Aorta (tissue), 5 donors: Measurements from ENCODE around the gene NFATC1. TPM values are rescaled to one million over a fixed set of nuclear protein-coding genes. Genes with fewer than 3 reads are reported as not detected.
"Not testable (repeated sequence)": the region's sequence is repeated elsewhere in the genome, so short reads cannot be mapped to it uniquely, and the experiment has no call there.

Experiments used
- ATAC-seq: fragments of 200-7000 bp; cut with Tn5 transposase; one replicate; pipeline ENCODE4 v1.9.1; 2022; ENCODE audit warnings: moderate library complexity; ENCODE audit not compliant: low FRiP score
- DNase-seq, 2 donors: peaks; one replicate each; pipeline ENCODE4 v3.0.0-alpha.2; 2020
- H3K27ac ChIP-seq, 2 donors: one replicate each; pipeline ENCODE4 v1.5.1; 2013; ENCODE audit warnings: low read length in 2 of 2, mild to moderate bottlenecking in 2 of 2, moderate library complexity in 2 of 2, control low read depth in 1 of 2, inconsistent platforms in 1 of 2, low read depth in 1 of 2
- H3K27me3 ChIP-seq, 2 donors: one replicate each; pipeline ENCODE4 v1.6.1; 2013; ENCODE audit warnings: control low read depth in 1 of 2, low read length in 1 of 2, mild to moderate bottlenecking in 1 of 2, moderate library complexity in 1 of 2; ENCODE audit not compliant: insufficient read depth in 2 of 2, control insufficient read depth in 1 of 2
- H3K36me3 ChIP-seq, 2 donors: one replicate each; pipeline ENCODE4 v1.6.1; 2013; ENCODE audit warnings: control low read depth in 1 of 2, low read length in 1 of 2, mild to moderate bottlenecking in 1 of 2; ENCODE audit not compliant: insufficient read depth in 2 of 2, control insufficient read depth in 1 of 2
- H3K4me1 ChIP-seq, 2 donors: one replicate each; pipeline ENCODE4 v1.6.1; 2013; ENCODE audit warnings: low read length in 2 of 2, control low read depth in 1 of 2, mild to moderate bottlenecking in 1 of 2, moderate library complexity in 1 of 2; ENCODE audit not compliant: insufficient read depth in 2 of 2, control insufficient read depth in 1 of 2
- H3K4me3 ChIP-seq, 2 donors: one replicate each; pipeline ENCODE4 v1.5.1; 2013; ENCODE audit warnings: low read length in 2 of 2, control low read depth in 1 of 2, mild to moderate bottlenecking in 1 of 2
- H3K9me3 ChIP-seq: one replicate; pipeline ENCODE4 v1.6.1; 2013; ENCODE audit warnings: mild to moderate bottlenecking, low read length; ENCODE audit not compliant: control insufficient read depth
- WGBS, 2 donors: extraction: QIAGEN DNeasy Blood & Tissue Kit; methylation state at CpG; one replicate each; pipeline ENCODE4 v1.1.7; 2013; 5-methylcytosine and 5-hydroxymethylcytosine counted together
- intact Hi-C, 2 donors: fragments of 100-400 bp; cut with DNase I; formaldehyde crosslinking; loops; one replicate each; pipeline versions ENCODE4 v1.14.2 to v1.15.0; 2022
- polyA plus RNA-seq, 2 donors: library from polyadenylated mRNA; stranded (reverse); fragments of 200-250 nt; gene quantifications; one replicate each; pipeline ENCODE4 v1.2.3, GENCODE V29; 2013
- total RNA-seq, 2 donors: library from RNA; stranded (reverse); fragmentation: NEBNext Ultra II Directional; extraction: Animal tissue kit (Norgen Biotek cat#: 25700); gene quantifications; one replicate each; pipeline ENCODE4 v1.2.1, GENCODE V29; 2021
- donor health status: healthy with polysubstance abuse.
- donor health status: Bipolar disorder and iron deficiency.
- donor health status: DM: no; HTN: no; CAD: no.
- donor health status: DM: no; HTN: no; CAD: no.
- donor health status: DM: yes; HTN: yes; CAD: no.

Gene NFATC1
- total and polyA plus RNA-seq, 4 donors = 2.0 to 39.2 (median 22.2) TPM

GRCh38 chr18:79372461-79372860 lies 23.3 kb upstream of the NFATC1 start:
- ATAC-seq = no peak
- no peak overlapping the region for H3K4me3 ChIP-seq
- no peaks in the 10 kb centered on the region for H3K9me3 ChIP-seq
- no peaks in the 10 kb centered on the region for H3K27me3 ChIP-seq
- H3K27ac ChIP-seq = no peak overlapping the region
- intact Hi-C loops = loop anchor here in 1 of 2 donors (10.0 kb wide), 1 partner anchor 582 kb away; the partner anchor contains the start of gene SLC66A2
- no peaks in the 10 kb centered on the region for H3K4me1 ChIP-seq
- WGBS, 2 donors = 86 to 93% methylated on average over 10 of the region's 10 CpGs
- H3K36me3 ChIP-seq = peaks cover 0 to 3% of the 10 kb centered on the region in 2 donors
- no peak for DNase-seq

- peaks cover 0 to 3% of the 10 kb centered on the region in 2 donors for H3K36me3 ChIP-seq
- ATAC-seq (no peak), DNase-seq (no peak)
- H3K4me1 ChIP-seq = no peaks in the 10 kb centered on the region
- H3K9me3 ChIP-seq = no peaks in the 10 kb centered on the region
- no peak overlapping the region for H3K27ac ChIP-seq
- no peak overlapping the region for H3K4me3 ChIP-seq
- intact Hi-C loops = loop anchor here in 1 of 2 donors (10.0 kb wide), 1 partner anchor 582 kb away; the partner anchor contains the start of gene SLC66A2
- no peaks in the 10 kb centered on the region for H3K27me3 ChIP-seq
- 97 to 99% methylated on average over 2 of the region's 2 CpGs for WGBS, 2 donors
Observed at GRCh38 chr18:79372991-79373390, 22.7 kb upstream of the NFATC1 start.

GRCh38 chr18:79373736-79374135 lies 22.0 kb upstream of the NFATC1 start:
- H3K36me3 ChIP-seq = peaks cover 0 to 3% of the 10 kb centered on the region in 2 donors
- ATAC-seq (no peak), DNase-seq (no peak)
- 93 to 94% methylated on average over 17 of the region's 17 CpGs for WGBS, 2 donors
- no peak overlapping the region for H3K27ac ChIP-seq
- no peaks in the 10 kb centered on the region for H3K4me1 ChIP-seq
- no peaks in the 10 kb centered on the region for H3K27me3 ChIP-seq
- intact Hi-C loops = loop anchor here in 1 of 2 donors (10.0 kb wide), 1 partner anchor 581 kb away; the partner anchor contains the start of gene SLC66A2
- no peaks in the 10 kb centered on the region for H3K9me3 ChIP-seq
- no peak overlapping the region for H3K4me3 ChIP-seq

- no peaks in the 10 kb centered on the region for H3K27me3 ChIP-seq
- intact Hi-C loops = loop anchor here in 1 of 2 donors (10.0 kb wide), 1 partner anchor 580 kb away; the partner anchor contains the start of gene SLC66A2
- 88 to 92% methylated on average over 21 to 25 of the region's 32 CpGs for WGBS, 2 donors
- H3K27ac ChIP-seq = no peak overlapping the region
- no peaks in the 10 kb centered on the region for H3K9me3 ChIP-seq
- peaks cover 0 to 3% of the 10 kb centered on the region in 2 donors for H3K36me3 ChIP-seq
- no peaks in the 10 kb centered on the region for H3K4me1 ChIP-seq
- H3K4me3 ChIP-seq = no peak overlapping the region
- ATAC-seq = no peak
- DNase-seq = no peak
Observed at GRCh38 chr18:79374408-79375171, 21.1 kb upstream of the NFATC1 start.

- intact Hi-C loops = loop anchor here in 1 of 2 donors (10.0 kb wide), 1 partner anchor 579 kb away; the partner anchor contains the start of gene SLC66A2
- Histone ChIP-seq H3K27ac (no peak overlapping the region), H3K9me3 (no peaks in the 10 kb centered on the region), H3K27me3 (no peaks in the 10 kb centered on the region), H3K4me3 (no peak overlapping the region), H3K4me1 (no peaks in the 10 kb centered on the region), H3K36me3 (peaks cover 0 to 3% of the 10 kb centered on the region in 2 donors)
- 90 to 92% methylated on average over 10 of the region's 10 CpGs for WGBS, 2 donors
- DNase-seq = no peak
- no peak for ATAC-seq
Observed at GRCh38 chr18:79375441-79376154, 20.1 kb upstream of the NFATC1 start.

- not testable (repeated sequence) for ATAC-seq, H3K27me3 ChIP-seq, H3K9me3 ChIP-seq, H3K36me3 ChIP-seq, DNase-seq, H3K27ac ChIP-seq, H3K4me3 ChIP-seq, H3K4me1 ChIP-seq
- WGBS, 2 donors = 88 to 93% methylated on average over 12 of the region's 12 CpGs
- intact Hi-C loops = loop anchor here in 1 of 2 donors (10.0 kb wide), 1 partner anchor 578 kb away; the partner anchor contains the start of gene SLC66A2
Observed at GRCh38 chr18:79376661-79377060, 19.1 kb upstream of the NFATC1 start.

GRCh38 chr18:79377187-79377891 lies 18.4 kb upstream of the NFATC1 start:
- DNase-seq = no peak
- Histone ChIP-seq H3K9me3 (no peaks in the 10 kb centered on the region), H3K4me1 (no peaks in the 10 kb centered on the region), H3K27ac (no peak overlapping the region), H3K36me3 (peaks cover 0 to 2% of the 10 kb centered on the region in 2 donors), H3K27me3 (no peaks in the 10 kb centered on the region), H3K4me3 (no peak overlapping the region)
- intact Hi-C loops = loop anchor here in 1 of 2 donors (10.0 kb wide), 1 partner anchor 577 kb away; the partner anchor contains the start of gene SLC66A2
- ATAC-seq = no peak
- 91 to 93% methylated on average over 18 to 19 of the region's 19 CpGs for WGBS, 2 donors
